Uterus (tissue), 2 donors: ENCODE measurements around the gene FHIT.

ENCODE experiments used
- CTCF ChIP-seq, 4 experiments: fragments of 200-600 bp in 2 of 4; fragments of 450-650 bp in 2 of 4; sonication (generic) in 2 of 4; IDR thresholded peaks; one replicate each; pipeline ENCODE4 v1.5.1; 2016 to 2019; ENCODE audit warnings: antibody characterized with exemption in 4 of 4, mild to moderate bottlenecking in 2 of 4, moderate library complexity in 1 of 4
- POLR2A ChIP-seq, 2 donors: fragments of 450-650 bp; IDR thresholded peaks; one replicate each; pipeline ENCODE4 v1.6.1; 2016; ENCODE audit warnings: antibody characterized with exemption in 2 of 2, mild to moderate bottlenecking in 1 of 2, moderate library complexity in 1 of 2

DNA sequence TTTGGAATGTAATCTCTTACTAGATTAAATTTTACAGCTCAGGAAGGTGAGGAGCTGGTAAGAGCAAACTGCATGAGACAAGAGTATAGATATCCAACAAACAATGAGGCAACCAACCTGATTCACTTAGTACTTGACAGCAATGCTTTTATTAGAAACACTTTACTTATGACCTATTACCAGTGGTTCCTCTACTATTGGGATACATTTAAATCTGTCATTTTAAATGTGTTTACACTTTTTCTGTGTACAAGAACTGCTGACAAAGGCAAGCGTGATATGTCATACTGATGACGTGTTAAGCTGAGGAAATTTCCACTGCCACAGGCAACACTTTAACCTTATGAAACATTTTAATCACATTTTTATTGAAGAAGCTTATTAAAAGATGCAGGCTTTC is 1043.3 kb downstream of the FHIT start:
- TF ChIP-seq CTCF (IDR thresholded peaks at IDR 0.05) (no peak), POLR2A (IDR thresholded peaks at IDR 0.05) (no peak)
